HCT116 (cell line): ENCODE data around the gene IGFN1. TPM values are rescaled to one million over a fixed set of nuclear protein-coding genes. Genes with fewer than 3 reads are reported as not detected.
A peak's percentile ranks its signal among the peaks of the same experiment; 100 is the strongest.

Experiments used
- ATAC-seq: fragments of 200-7000 bp; cut with Tn5 transposase; 2 replicates; pipeline ENCODE4 v1.9.1; 2020; ENCODE audit warnings: mild to moderate bottlenecking, moderate library complexity
- BruUV-seq: library from RNA; stranded (reverse); fragments of 400-500 nt; replicated peaks from 2 replicates; lab custom pipeline; 2021; lab: Mats Ljungman, UMichigan
- CTCF ChIA-PET: fragments of 300-600 bp; sonication (Branson Sonifier 250); formaldehyde crosslinking; loops from one replicate; lab custom pipeline; 2021; ENCODE audit warnings: antibody characterized with exemption; lab: Charles Lee
- POLR2A ChIA-PET: fragments of 300-600, 350-600 bp; sonication (Branson Sonifier 250); formaldehyde crosslinking; loops from one replicate; lab custom pipeline; 2021; ENCODE audit warnings: antibody characterized with exemption; lab: Charles Lee
- RAD21 ChIA-PET, 2 experiments: fragments of 300-600 bp; sonication (Branson Sonifier 250); formaldehyde crosslinking; loops; one replicate each; lab custom pipeline; 2023; ENCODE audit warnings: low total read pairs in 2 of 2; ENCODE audit not compliant: uncharacterized antibody in 2 of 2, unreplicated experiment in 2 of 2, low non-redundant PET in 1 of 2; lab: Charles Lee
- DNase-seq: peaks from one replicate; pipeline ENCODE4 v3.0.0-alpha.2; 2010; ENCODE audit warnings: low read depth, low spot score
- H2AFZ ChIP-seq: fragments of 200-600 bp; shearing (Covaris generic), sonication (generic); 2 replicates; pipeline ENCODE4 v1.6.1; 2017; ENCODE audit warnings: low read depth, mixed run types, mixed read lengths, antibody characterized with exemption, low read length; ENCODE audit not compliant: poor library complexity, severe bottlenecking
- H3K27ac ChIP-seq: 2 replicates; pipeline ENCODE4 v1.5.1; 2012; ENCODE audit warnings: low read depth, low read length
- H3K27me3 ChIP-seq: fragments of 200-600 bp; sonication (generic); 2 replicates; pipeline ENCODE4 v1.6.1; 2016; ENCODE audit warnings: mixed run types, low read length, mixed read lengths; ENCODE audit not compliant: insufficient read depth
- H3K36me3 ChIP-seq, 2 experiments: fragments of 200-500 bp in 1 of 2; fragments of 200-600 bp in 1 of 2; sonication (Bioruptor generic) in 1 of 2; sonication (generic) in 1 of 2; 2 replicates each; pipeline versions ENCODE4 v1.5.1 to v1.6.1; 2014 to 2016; ENCODE audit warnings: low read length in 2 of 2, inconsistent platforms in 1 of 2, mixed read lengths in 1 of 2, mixed run types in 1 of 2; ENCODE audit not compliant: insufficient read depth in 2 of 2, control insufficient read depth in 1 of 2
- H3K4me1 ChIP-seq, 2 experiments: fragments of 200-600 bp in 1 of 2; sonication (generic) in 1 of 2; 2 replicates each; pipeline versions ENCODE4 v1.5.1 to v1.6.1; 2012 to 2017; ENCODE audit warnings: low read length in 2 of 2, inconsistent platforms in 1 of 2, mild to moderate bottlenecking in 1 of 2, mixed read lengths in 1 of 2, mixed run types in 1 of 2, moderate library complexity in 1 of 2; ENCODE audit not compliant: insufficient read depth in 2 of 2, control insufficient read depth in 1 of 2
- H3K4me2 ChIP-seq: fragments of 200-600 bp; sonication (generic); 2 replicates; pipeline ENCODE4 v1.6.1; 2017; ENCODE audit warnings: mixed run types, low read length, mixed read lengths
- H3K4me3 ChIP-seq, 2 experiments: fragments of 200-600 bp in 1 of 2; sonication (generic) in 1 of 2; replicated peaks in 1 of 2; 2 replicates each; pipeline ENCODE4 v1.5.1; 2011 to 2016; ENCODE audit warnings: low read length in 2 of 2, control low read depth in 1 of 2, low read depth in 1 of 2, mild to moderate bottlenecking in 1 of 2, mixed read lengths in 1 of 2, mixed run types in 1 of 2
- H3K79me2 ChIP-seq: fragments of 200-600 bp; sonication (generic); 2 replicates; pipeline ENCODE4 v1.6.1; 2017; ENCODE audit warnings: mild to moderate bottlenecking, mixed run types, low read length, moderate library complexity, mixed read lengths; ENCODE audit not compliant: insufficient read depth
- H3K9ac ChIP-seq: fragments of 200-600 bp; sonication (generic); 2 replicates; pipeline ENCODE4 v1.6.1; 2016; ENCODE audit warnings: low read length, mixed read lengths
- H3K9me2 ChIP-seq: fragments of 200-600 bp; sonication (generic), shearing (Covaris generic); 2 replicates; pipeline ENCODE4 v1.6.1; 2017; ENCODE audit warnings: mixed run types, mild to moderate bottlenecking, moderate library complexity; ENCODE audit not compliant: insufficient read depth
- H3K9me3 ChIP-seq, 2 experiments: fragments of 200-500 bp in 1 of 2; fragments of 200-600 bp in 1 of 2; sonication (Bioruptor generic) in 1 of 2; sonication (generic) in 1 of 2; 2 replicates each; pipeline ENCODE4 v1.6.1; 2014 to 2017; ENCODE audit warnings: low read length in 2 of 2, mixed read lengths in 2 of 2, inconsistent platforms in 1 of 2, low read depth in 1 of 2, mild to moderate bottlenecking in 1 of 2, mixed run types in 1 of 2, moderate library complexity in 1 of 2; ENCODE audit not compliant: control insufficient read depth in 1 of 2, insufficient read depth in 1 of 2
- H4K20me1 ChIP-seq: fragments of 200-600 bp; sonication (generic), shearing (Covaris generic); 2 replicates; pipeline ENCODE4 v1.6.1; 2017; ENCODE audit warnings: mixed run types, mild to moderate bottlenecking, moderate library complexity; ENCODE audit not compliant: insufficient read depth
- CEBPB ChIP-seq: IDR thresholded peaks from 2 replicates; pipeline ENCODE4 v1.6.1; 2012; ENCODE audit warnings: low read depth
- EGR1 ChIP-seq: IDR thresholded peaks from 2 replicates; pipeline ENCODE4 v1.6.1; 2012; ENCODE audit warnings: low read depth
- EZH2 ChIP-seq: fragments of 200-600 bp; sonication (generic); IDR thresholded peaks from 2 replicates; pipeline ENCODE4 v1.6.1; 2017; ENCODE audit warnings: antibody characterized with exemption, mixed run types
- FOSL1 ChIP-seq: IDR thresholded peaks from 2 replicates; pipeline ENCODE4 v1.6.1; 2012; ENCODE audit warnings: low read depth
- POLR2AphosphoS5 ChIP-seq: IDR thresholded peaks from 2 replicates; pipeline ENCODE4 v1.6.1; 2011; ENCODE audit warnings: mild to moderate bottlenecking, low read depth, low read length, moderate library complexity
- RAD21 ChIP-seq: IDR thresholded peaks from 2 replicates; pipeline ENCODE4 v1.6.1; 2012; ENCODE audit warnings: low read depth, mild to moderate bottlenecking
- SRF ChIP-seq: IDR thresholded peaks from 2 replicates; pipeline ENCODE4 v1.6.1; 2012; ENCODE audit warnings: low read depth
- ZFX ChIP-seq: fragments of 450-650 bp; IDR thresholded peaks from 2 replicates; pipeline ENCODE4 v1.6.1; 2017
- intact Hi-C: fragments of 100-400 bp; cut with micrococcal nuclease; formaldehyde crosslinking; loops from 2 replicates; pipeline ENCODE4 v1.10.0; 2022
- total RNA-seq: library from RNA; stranded (reverse); gene quantifications from one replicate; pipeline ENCODE4 v1.2.1, GENCODE V29; 2021; ENCODE audit not compliant: unreplicated experiment
- TF ChIP-seq, protein P1 (sequence below): IDR thresholded peaks from 2 replicates; pipeline ENCODE4 v1.6.1; 2012; ENCODE audit warnings: low read depth
- TF ChIP-seq, protein P2 (sequence below), 3 experiments: fragments of 200-600 bp in 1 of 3; sonication (generic) in 1 of 3; IDR thresholded peaks in 2 of 3; conservative IDR thresholded peaks in 1 of 3; 2 replicates each; pipeline ENCODE4 v1.5.1; 2012 to 2017; ENCODE audit warnings: low read depth in 2 of 3, low read length in 2 of 3, antibody characterized with exemption in 1 of 3, borderline replicate concordance in 1 of 3, control low read depth in 1 of 3, mild to moderate bottlenecking in 1 of 3, mixed read lengths in 1 of 3, mixed run types in 1 of 3, moderate library complexity in 1 of 3; ENCODE audit not compliant: insufficient read depth in 1 of 3

IGFN1 gene
- total RNA-seq, 1 experiment from 2014 or later, result not detected

- POLR2A ChIA-PET, result interaction anchor here (1.6 kb wide), 1 partner anchor 12 kb away, joined by 4 read pairs; no protein-coding TSS in a partner anchor
- BruUV-seq, result TSS peak; percentile 95
- peak; percentile 46 for DNase-seq
These were observed 19.3 kb upstream of the IGFN1 start for GRCh38 chr1:201171063-201172036.

More at GRCh38 chr1:201171063-201172036, 19.3 kb upstream of the IGFN1 start:
- H4K20me1 ChIP-seq, result no peaks in the 10 kb centered on the region
- H3K79me2 ChIP-seq, result no peaks in the 10 kb centered on the region
- H3K4me1 ChIP-seq, result peaks cover 9 to 16% of the 10 kb centered on the region in 2 experiments
- TF ChIP-seq, protein P1, sequence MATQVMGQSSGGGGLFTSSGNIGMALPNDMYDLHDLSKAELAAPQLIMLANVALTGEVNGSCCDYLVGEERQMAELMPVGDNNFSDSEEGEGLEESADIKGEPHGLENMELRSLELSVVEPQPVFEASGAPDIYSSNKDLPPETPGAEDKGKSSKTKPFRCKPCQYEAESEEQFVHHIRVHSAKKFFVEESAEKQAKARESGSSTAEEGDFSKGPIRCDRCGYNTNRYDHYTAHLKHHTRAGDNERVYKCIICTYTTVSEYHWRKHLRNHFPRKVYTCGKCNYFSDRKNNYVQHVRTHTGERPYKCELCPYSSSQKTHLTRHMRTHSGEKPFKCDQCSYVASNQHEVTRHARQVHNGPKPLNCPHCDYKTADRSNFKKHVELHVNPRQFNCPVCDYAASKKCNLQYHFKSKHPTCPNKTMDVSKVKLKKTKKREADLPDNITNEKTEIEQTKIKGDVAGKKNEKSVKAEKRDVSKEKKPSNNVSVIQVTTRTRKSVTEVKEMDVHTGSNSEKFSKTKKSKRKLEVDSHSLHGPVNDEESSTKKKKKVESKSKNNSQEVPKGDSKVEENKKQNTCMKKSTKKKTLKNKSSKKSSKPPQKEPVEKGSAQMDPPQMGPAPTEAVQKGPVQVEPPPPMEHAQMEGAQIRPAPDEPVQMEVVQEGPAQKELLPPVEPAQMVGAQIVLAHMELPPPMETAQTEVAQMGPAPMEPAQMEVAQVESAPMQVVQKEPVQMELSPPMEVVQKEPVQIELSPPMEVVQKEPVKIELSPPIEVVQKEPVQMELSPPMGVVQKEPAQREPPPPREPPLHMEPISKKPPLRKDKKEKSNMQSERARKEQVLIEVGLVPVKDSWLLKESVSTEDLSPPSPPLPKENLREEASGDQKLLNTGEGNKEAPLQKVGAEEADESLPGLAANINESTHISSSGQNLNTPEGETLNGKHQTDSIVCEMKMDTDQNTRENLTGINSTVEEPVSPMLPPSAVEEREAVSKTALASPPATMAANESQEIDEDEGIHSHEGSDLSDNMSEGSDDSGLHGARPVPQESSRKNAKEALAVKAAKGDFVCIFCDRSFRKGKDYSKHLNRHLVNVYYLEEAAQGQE, result no peak
- TF ChIP-seq EGR1, result peak; percentile 40; the same call in 1 of the 2 replicates
- no peak for TF ChIP-seq FOSL1
- no peak; the same call in 1 of the 2 replicates for TF ChIP-seq SRF
- TF ChIP-seq POLR2AphosphoS5, result no peak; the same call in 1 of the 2 replicates
- 0 out of 2 replicates have a peak, but pooled peaks have one; percentile 8 for TF ChIP-seq ZFX
- TF ChIP-seq, protein P2, sequence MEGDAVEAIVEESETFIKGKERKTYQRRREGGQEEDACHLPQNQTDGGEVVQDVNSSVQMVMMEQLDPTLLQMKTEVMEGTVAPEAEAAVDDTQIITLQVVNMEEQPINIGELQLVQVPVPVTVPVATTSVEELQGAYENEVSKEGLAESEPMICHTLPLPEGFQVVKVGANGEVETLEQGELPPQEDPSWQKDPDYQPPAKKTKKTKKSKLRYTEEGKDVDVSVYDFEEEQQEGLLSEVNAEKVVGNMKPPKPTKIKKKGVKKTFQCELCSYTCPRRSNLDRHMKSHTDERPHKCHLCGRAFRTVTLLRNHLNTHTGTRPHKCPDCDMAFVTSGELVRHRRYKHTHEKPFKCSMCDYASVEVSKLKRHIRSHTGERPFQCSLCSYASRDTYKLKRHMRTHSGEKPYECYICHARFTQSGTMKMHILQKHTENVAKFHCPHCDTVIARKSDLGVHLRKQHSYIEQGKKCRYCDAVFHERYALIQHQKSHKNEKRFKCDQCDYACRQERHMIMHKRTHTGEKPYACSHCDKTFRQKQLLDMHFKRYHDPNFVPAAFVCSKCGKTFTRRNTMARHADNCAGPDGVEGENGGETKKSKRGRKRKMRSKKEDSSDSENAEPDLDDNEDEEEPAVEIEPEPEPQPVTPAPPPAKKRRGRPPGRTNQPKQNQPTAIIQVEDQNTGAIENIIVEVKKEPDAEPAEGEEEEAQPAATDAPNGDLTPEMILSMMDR (IDR thresholded peaks at IDR 0.05 in 2 of 3, conservative IDR thresholded peaks at IDR 0.05 in 1 of 3; ENCODE audit: borderline replicate concordance in 1 of 3, insufficient read depth in 1 of 3, low read depth in 2 of 3, low read length in 2 of 3), result peak in 2 of 3 experiments; percentile 30 to 46; a peak in 4 of 6 replicates
- no peak for TF ChIP-seq EZH2
- TF ChIP-seq CEBPB, result no peak
- no peak for TF ChIP-seq RAD21
- ATAC-seq, result peak; percentile 61
- no peaks in the 10 kb centered on the region for H3K9me3 ChIP-seq
- H3K9ac ChIP-seq, result peak overlapping the region; percentile 69
- no peaks in the 10 kb centered on the region for H3K9me2 ChIP-seq
- H3K4me2 ChIP-seq, result peak overlapping the region; percentile 96
- H3K36me3 ChIP-seq, result no peaks in the 10 kb centered on the region
- no peaks in the 10 kb centered on the region for H3K27me3 ChIP-seq
- peak overlapping the region; percentile 61 to 68 for H3K4me3 ChIP-seq
- ChIA-PET CTCF (interaction anchor here (1.8 kb wide), 1 partner anchor 21 kb away, joined by 5 read pairs; no protein-coding TSS in a partner anchor), RAD21 (no interaction called here)
- peak overlapping the region; percentile 86 for H3K27ac ChIP-seq
- H2AFZ ChIP-seq, result peak overlapping the region; percentile 98
- intact Hi-C loops, result loop anchor here (2.0 kb wide), 1 partner anchor 45 kb away; the partner anchor contains the start of gene ASCL5
